ENCODE measurements around the gene EXOC2.

Gene EXOC2

DNA sequence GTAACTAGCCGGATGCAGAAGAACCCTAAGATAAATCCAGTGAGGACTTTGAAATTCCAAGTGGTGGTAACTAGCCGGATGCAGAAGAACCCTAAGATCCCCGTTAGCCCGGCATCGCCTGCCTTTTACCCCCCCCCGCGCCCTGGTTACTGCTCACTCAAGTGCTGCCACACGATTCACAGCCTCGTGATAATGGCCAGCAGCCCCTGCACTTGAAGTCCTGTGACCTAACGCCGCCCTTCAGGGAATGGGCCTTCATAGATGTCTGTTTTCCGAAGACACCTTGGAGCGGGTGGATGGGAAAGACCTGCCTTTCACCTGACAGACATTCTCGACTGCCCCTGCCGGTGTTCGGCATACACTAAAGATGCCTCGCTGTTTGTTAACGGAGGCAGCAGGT lies 163.9 kb downstream of the EXOC2 start:
- Histone ChIP-seq H3K4me3 (ENCODE audit: severe bottlenecking) (no peak overlapping the region), H3K9me3 (ENCODE audit: severe bottlenecking) (no peaks in the 10 kb centered on the region), H3K27me3 (ENCODE audit: insufficient read depth, poor library complexity, severe bottlenecking) (no peaks in the 10 kb centered on the region), H3K4me1 (ENCODE audit: insufficient read depth, poor library complexity, severe bottlenecking) (no peaks in the 10 kb centered on the region), H3K36me3 (ENCODE audit: low read depth) (peaks cover 8% of the 10 kb centered on the region; the same call in 1 of the 2 replicates), H3K27ac (ENCODE audit: poor library complexity, severe bottlenecking) (no peak overlapping the region)
- DNase-seq (ENCODE audit: low spot score) (no peak), ATAC-seq (ENCODE audit: low read depth) (no peak)
- TF ChIP-seq, protein P1, sequence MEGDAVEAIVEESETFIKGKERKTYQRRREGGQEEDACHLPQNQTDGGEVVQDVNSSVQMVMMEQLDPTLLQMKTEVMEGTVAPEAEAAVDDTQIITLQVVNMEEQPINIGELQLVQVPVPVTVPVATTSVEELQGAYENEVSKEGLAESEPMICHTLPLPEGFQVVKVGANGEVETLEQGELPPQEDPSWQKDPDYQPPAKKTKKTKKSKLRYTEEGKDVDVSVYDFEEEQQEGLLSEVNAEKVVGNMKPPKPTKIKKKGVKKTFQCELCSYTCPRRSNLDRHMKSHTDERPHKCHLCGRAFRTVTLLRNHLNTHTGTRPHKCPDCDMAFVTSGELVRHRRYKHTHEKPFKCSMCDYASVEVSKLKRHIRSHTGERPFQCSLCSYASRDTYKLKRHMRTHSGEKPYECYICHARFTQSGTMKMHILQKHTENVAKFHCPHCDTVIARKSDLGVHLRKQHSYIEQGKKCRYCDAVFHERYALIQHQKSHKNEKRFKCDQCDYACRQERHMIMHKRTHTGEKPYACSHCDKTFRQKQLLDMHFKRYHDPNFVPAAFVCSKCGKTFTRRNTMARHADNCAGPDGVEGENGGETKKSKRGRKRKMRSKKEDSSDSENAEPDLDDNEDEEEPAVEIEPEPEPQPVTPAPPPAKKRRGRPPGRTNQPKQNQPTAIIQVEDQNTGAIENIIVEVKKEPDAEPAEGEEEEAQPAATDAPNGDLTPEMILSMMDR (IDR thresholded peaks at IDR 0.05; ENCODE audit: poor library complexity, severe bottlenecking) = no peak

DNA sequence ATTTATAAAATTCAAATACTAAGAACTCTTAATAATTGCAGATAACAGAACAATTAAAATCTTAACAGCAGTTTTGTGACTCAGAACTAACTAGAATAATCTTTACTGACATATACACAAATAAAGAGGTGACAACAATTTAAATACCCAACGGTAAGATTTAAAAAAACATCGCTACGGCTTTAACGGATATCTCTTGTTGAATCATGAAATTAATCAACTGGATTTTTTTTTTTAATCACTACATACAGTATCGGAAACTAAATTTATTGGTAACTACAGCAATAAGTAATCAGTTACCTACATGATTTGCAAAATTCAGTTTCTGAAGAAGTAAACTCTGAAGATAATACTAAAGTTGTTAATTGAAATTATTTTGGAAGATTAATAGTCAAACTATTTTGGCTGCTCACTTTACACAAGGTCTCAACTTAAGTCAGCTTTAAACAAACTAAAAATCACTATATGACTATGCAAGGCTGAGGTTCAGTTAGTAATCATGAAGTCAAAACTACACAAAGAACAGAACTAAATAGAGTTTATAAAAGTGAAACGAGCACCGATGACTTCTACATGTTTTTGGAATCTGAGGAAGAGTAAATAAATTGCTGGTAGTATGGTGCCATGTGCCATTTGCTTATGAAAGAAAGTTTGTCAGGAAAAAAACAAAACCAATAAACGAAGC lies 164.8 kb downstream of the EXOC2 start:
- ATAC-seq (ENCODE audit: low read depth) = no peak
- peaks cover 8% of the 10 kb centered on the region; the same call in 1 of the 2 replicates for H3K36me3 ChIP-seq (ENCODE audit: low read depth)
- H3K9me3 ChIP-seq (ENCODE audit: severe bottlenecking) = no peaks in the 10 kb centered on the region
- no peaks in the 10 kb centered on the region for H3K4me1 ChIP-seq (ENCODE audit: insufficient read depth, poor library complexity, severe bottlenecking)
- no peaks in the 10 kb centered on the region for H3K27me3 ChIP-seq (ENCODE audit: insufficient read depth, poor library complexity, severe bottlenecking)
- H3K4me3 ChIP-seq (ENCODE audit: severe bottlenecking) = no peak overlapping the region
- H3K27ac ChIP-seq (ENCODE audit: poor library complexity, severe bottlenecking) = no peak overlapping the region
- no peak for DNase-seq (ENCODE audit: low spot score)
- TF ChIP-seq, protein P1 (IDR thresholded peaks at IDR 0.05; ENCODE audit: poor library complexity, severe bottlenecking) = no peak

DNA sequence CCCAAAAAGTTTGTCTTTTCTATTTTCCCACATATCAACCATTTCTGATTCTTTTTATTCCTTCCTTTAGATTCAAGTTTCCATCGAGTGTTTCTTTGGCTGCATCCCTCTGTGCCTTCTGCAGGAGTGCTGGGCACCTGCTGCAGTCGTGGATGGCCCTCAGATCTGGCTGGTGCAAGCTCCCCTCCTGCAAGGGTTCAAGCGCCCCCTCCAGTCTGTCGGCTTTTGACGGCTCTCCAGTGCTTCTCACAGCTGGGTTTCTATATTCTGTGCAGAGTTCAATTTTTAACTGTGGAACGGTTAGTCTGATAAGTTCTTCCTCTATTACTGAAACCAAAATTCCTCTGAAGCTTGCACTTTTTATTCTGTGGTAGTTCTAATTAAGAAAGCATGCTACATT lies 168.1 kb downstream of the EXOC2 start:
- Histone ChIP-seq H3K36me3 (ENCODE audit: low read depth) (no peaks in the 10 kb centered on the region), H3K27ac (ENCODE audit: poor library complexity, severe bottlenecking) (no peak overlapping the region), H3K4me1 (ENCODE audit: insufficient read depth, poor library complexity, severe bottlenecking) (no peaks in the 10 kb centered on the region), H3K27me3 (ENCODE audit: insufficient read depth, poor library complexity, severe bottlenecking) (no peaks in the 10 kb centered on the region), H3K9me3 (ENCODE audit: severe bottlenecking) (no peaks in the 10 kb centered on the region), H3K4me3 (ENCODE audit: severe bottlenecking) (no peak overlapping the region)
- DNase-seq (ENCODE audit: low spot score) (no peak), ATAC-seq (ENCODE audit: low read depth) (no peak)
- TF ChIP-seq, protein P1 (IDR thresholded peaks at IDR 0.05; ENCODE audit: poor library complexity, severe bottlenecking) = no peak

DNA sequence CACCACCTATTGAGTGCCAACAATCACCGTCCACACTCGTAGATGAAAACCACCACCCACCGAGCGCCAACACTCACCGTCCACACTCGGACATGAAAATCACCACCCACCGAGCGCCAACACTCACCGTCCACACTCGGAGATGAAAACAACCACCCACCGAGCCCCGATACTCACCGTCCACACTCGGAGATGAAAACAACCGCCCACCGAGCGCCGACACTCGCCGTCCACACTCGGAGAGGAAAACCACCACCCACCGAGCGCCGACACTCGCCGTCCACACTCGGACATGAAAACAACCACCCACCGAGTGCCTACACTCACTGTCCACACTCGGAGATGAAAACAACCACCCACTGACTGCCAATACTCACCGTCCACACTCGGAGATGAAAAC lies 172.1 kb downstream of the EXOC2 start:
- Histone ChIP-seq H3K4me3 (ENCODE audit: severe bottlenecking) (no peak overlapping the region), H3K9me3 (ENCODE audit: severe bottlenecking) (no peaks in the 10 kb centered on the region), H3K4me1 (ENCODE audit: insufficient read depth, poor library complexity, severe bottlenecking) (no peaks in the 10 kb centered on the region), H3K27ac (ENCODE audit: poor library complexity, severe bottlenecking) (no peak overlapping the region), H3K36me3 (ENCODE audit: low read depth) (no peaks in the 10 kb centered on the region), H3K27me3 (ENCODE audit: insufficient read depth, poor library complexity, severe bottlenecking) (no peaks in the 10 kb centered on the region)
- ATAC-seq (ENCODE audit: low read depth) (no peak), DNase-seq (ENCODE audit: low spot score) (no peak)
- TF ChIP-seq, protein P1 (IDR thresholded peaks at IDR 0.05; ENCODE audit: poor library complexity, severe bottlenecking) = no peak

DNA sequence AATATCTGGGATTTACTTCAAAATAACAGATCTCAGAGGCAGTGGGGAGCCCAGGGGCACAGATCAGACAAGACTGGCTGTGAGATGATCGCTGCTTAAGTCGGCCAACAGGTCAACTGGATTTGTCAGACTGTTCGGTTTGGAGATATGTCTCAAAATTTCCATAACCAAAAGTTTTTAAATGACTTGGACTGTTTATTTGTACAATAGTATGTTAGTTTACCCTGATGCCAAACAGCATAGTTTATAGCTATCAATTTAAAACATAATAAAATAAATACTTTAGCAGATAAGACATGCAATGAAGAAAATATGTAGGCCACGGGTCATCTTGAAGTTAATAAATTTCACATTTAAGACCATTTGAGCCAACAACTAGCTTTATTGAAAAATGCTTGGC lies 174.7 kb downstream of the EXOC2 start:
- Histone ChIP-seq H3K9me3 (ENCODE audit: severe bottlenecking) (no peaks in the 10 kb centered on the region), H3K27ac (ENCODE audit: poor library complexity, severe bottlenecking) (no peak overlapping the region), H3K4me3 (ENCODE audit: severe bottlenecking) (no peak overlapping the region), H3K4me1 (ENCODE audit: insufficient read depth, poor library complexity, severe bottlenecking) (no peaks in the 10 kb centered on the region), H3K36me3 (ENCODE audit: low read depth) (0 out of 2 replicates have a peak, but pooled peaks cover 4% of the 10 kb centered on the region), H3K27me3 (ENCODE audit: insufficient read depth, poor library complexity, severe bottlenecking) (no peaks in the 10 kb centered on the region)
- DNase-seq (ENCODE audit: low spot score) (no peak), ATAC-seq (ENCODE audit: low read depth) (no peak)
- TF ChIP-seq, protein P1 (IDR thresholded peaks at IDR 0.05; ENCODE audit: poor library complexity, severe bottlenecking) = no peak

Data from RWPE2 (cell line).